ENCODE results near the gene KSR2.

- TF ChIP-seq CEBPB (IDR thresholded peaks at IDR 0.05; ENCODE audit: low read depth, low read length) (no peak), POLR2A (IDR thresholded peaks at IDR 0.05; ENCODE audit: low read depth, low read length) (no peak), MXI1 (IDR thresholded peaks at IDR 0.05; ENCODE audit: borderline replicate concordance, low read depth, low read length) (no peak), CTCF (conservative IDR thresholded peaks at IDR 0.05; ENCODE audit: low read depth, low read length) (no peak), SMC3 (IDR thresholded peaks at IDR 0.05; ENCODE audit: low read depth, low read length) (no peak), USF2 (IDR thresholded peaks at IDR 0.05; ENCODE audit: low read depth, low read length) (no peak), MAZ (IDR thresholded peaks at IDR 0.05; ENCODE audit: borderline replicate concordance, low read depth, low read length) (no peak), MAFK (IDR thresholded peaks at IDR 0.05; ENCODE audit: low read depth, low read length) (no peak), RAD21 (IDR thresholded peaks at IDR 0.05; ENCODE audit: low read length) (no peak)
These were observed 546.8 kb downstream of the KSR2 start for GRCh38 chr12:117421987-117422386.

Measured in IMR-90 (cell line).